HEK293 (cell line): ENCODE data around the gene SIAE.

Source experiments
- CTCF ChIA-PET: fragments of 350-600 bp; formaldehyde crosslinking; extraction: SDS; loops from one replicate; lab custom pipeline; 2021; ENCODE audit warnings: antibody characterized with exemption; lab: Yijun Ruan, JAX
- POLR2A ChIA-PET: fragments of 300-600 bp; formaldehyde crosslinking; extraction: SDS; loops from one replicate; lab custom pipeline; 2020; ENCODE audit warnings: antibody characterized with exemption, inconsistent platforms; lab: Yijun Ruan, JAX
- H3K27ac ChIP-seq: fragments of 200-500 bp; sonication (Bioruptor generic); 2 replicates; pipeline ENCODE4 v1.5.1; 2014; ENCODE audit warnings: low read depth, low read length, control low read depth, inconsistent platforms; ENCODE audit errors: extremely low read depth
- H3K36me3 ChIP-seq, 2 experiments: fragments of 200-500 bp in 1 of 2; sonication (Bioruptor generic) in 1 of 2; 1 replicate in 1 of 2; 2 replicates in 1 of 2; pipeline ENCODE4 v1.5.1; 2014 to 2017; ENCODE audit warnings: inconsistent platforms in 2 of 2, low read length in 2 of 2; ENCODE audit not compliant: control insufficient read depth in 2 of 2, insufficient read depth in 1 of 2
- H3K4me1 ChIP-seq: fragments of 200-500 bp; sonication (Bioruptor generic); 2 replicates; pipeline ENCODE4 v1.5.1; 2014; ENCODE audit warnings: mild to moderate bottlenecking, low read length, inconsistent platforms; ENCODE audit not compliant: control insufficient read depth, insufficient read depth
- H3K4me3 ChIP-seq: 2 replicates; pipeline ENCODE4 v1.5.1; 2011; ENCODE audit warnings: low read depth, mild to moderate bottlenecking, control low read depth, low read length, moderate library complexity
- H3K9me3 ChIP-seq: fragments of 200-500 bp; sonication (Bioruptor generic); 2 replicates; pipeline ENCODE4 v1.5.1; 2014; ENCODE audit warnings: low read depth, low read length, inconsistent platforms; ENCODE audit not compliant: control insufficient read depth, insufficient read depth
- HIC1 ChIP-seq: fragments of 450-650 bp; formaldehyde crosslinking; IDR thresholded peaks from 2 replicates; pipeline ENCODE4 v1.5.1; 2016; ENCODE audit warnings: missing biosample characterization, missing genetic modification characterization
- KLF9 ChIP-seq: fragments of 450-650 bp; formaldehyde crosslinking; IDR thresholded peaks from 2 replicates; pipeline ENCODE4 v1.5.1; 2016; ENCODE audit warnings: missing biosample characterization, missing genetic modification characterization, low read depth
- PRDM6 ChIP-seq: fragments of 450-650 bp; formaldehyde crosslinking; IDR thresholded peaks from 2 replicates; pipeline ENCODE4 v1.5.1; 2017; ENCODE audit warnings: missing biosample characterization, missing genetic modification characterization
- ZNF133 ChIP-seq: fragments of 450-650 bp; formaldehyde crosslinking; IDR thresholded peaks from 2 replicates; pipeline ENCODE4 v1.5.1; 2016; ENCODE audit warnings: missing biosample characterization, missing genetic modification characterization
- ZNF174 ChIP-seq: fragments of 450-650 bp; formaldehyde crosslinking; IDR thresholded peaks from 2 replicates; pipeline ENCODE4 v1.5.0; 2017; ENCODE audit warnings: missing biosample characterization, mild to moderate bottlenecking, missing genetic modification characterization
- ZNF184 ChIP-seq: fragments of 450-650 bp; IDR thresholded peaks from 2 replicates; pipeline ENCODE4 v1.5.1; 2018; ENCODE audit warnings: missing biosample characterization, mild to moderate bottlenecking, missing genetic modification characterization
- ZNF23 ChIP-seq: fragments of 450-650 bp; formaldehyde crosslinking; IDR thresholded peaks from 2 replicates; pipeline ENCODE4 v1.5.1; 2016; ENCODE audit warnings: missing biosample characterization, missing genetic modification characterization, borderline replicate concordance
- ZNF350 ChIP-seq: fragments of 450-650 bp; formaldehyde crosslinking; IDR thresholded peaks from 2 replicates; pipeline ENCODE4 v1.5.0; 2017; ENCODE audit warnings: missing biosample characterization, mild to moderate bottlenecking, missing genetic modification characterization
- ZNF391 ChIP-seq: fragments of 450-650 bp; formaldehyde crosslinking; IDR thresholded peaks from 2 replicates; pipeline ENCODE4 v1.5.1; 2016; ENCODE audit warnings: low read depth, missing biosample characterization, missing genetic modification characterization, borderline replicate concordance
- ZNF529 ChIP-seq: fragments of 450-650 bp; formaldehyde crosslinking; IDR thresholded peaks from 2 replicates; pipeline ENCODE4 v1.5.1; 2017; ENCODE audit warnings: missing genetic modification characterization, missing biosample characterization; ENCODE audit not compliant: insufficient replicate concordance
- ZNF610 ChIP-seq: fragments of 450-650 bp; formaldehyde crosslinking; IDR thresholded peaks from 2 replicates; pipeline ENCODE4 v1.5.1; 2016; ENCODE audit warnings: missing biosample characterization, missing genetic modification characterization, borderline replicate concordance
- ZNF776 ChIP-seq: fragments of 450-650 bp; formaldehyde crosslinking; IDR thresholded peaks from 2 replicates; pipeline ENCODE4 v1.5.0; 2017; ENCODE audit warnings: missing biosample characterization, missing genetic modification characterization, borderline replicate concordance
- TF ChIP-seq, protein P1 (sequence below): fragments of 450-650 bp; formaldehyde crosslinking; IDR thresholded peaks from 2 replicates; pipeline ENCODE4 v1.5.1; 2016; ENCODE audit warnings: missing biosample characterization, missing genetic modification characterization
- TF ChIP-seq, protein P2 (sequence below): fragments of 450-650 bp; formaldehyde crosslinking; IDR thresholded peaks from 2 replicates; pipeline ENCODE4 v1.5.1; 2017; ENCODE audit warnings: missing biosample characterization, missing genetic modification characterization
- TF ChIP-seq, protein P3 (sequence below): fragments of 450-650 bp; formaldehyde crosslinking; IDR thresholded peaks from 2 replicates; pipeline ENCODE4 v1.5.1; 2016; ENCODE audit warnings: missing biosample characterization, missing genetic modification characterization, borderline replicate concordance
- TF ChIP-seq, protein P4 (sequence below): fragments of 450-650 bp; formaldehyde crosslinking; IDR thresholded peaks from 2 replicates; pipeline ENCODE4 v1.5.1; 2016; ENCODE audit warnings: missing biosample characterization, missing genetic modification characterization

Gene SIAE

GRCh38 chr11:124597626-124598025 is 75.9 kb downstream of the SIAE start:
- ChIA-PET POLR2A (no interaction called here), CTCF (interaction anchor here (0.6 to 1.1 kb wide), 2 partner anchors 12 to 46 kb away, joined by 3 to 5 read pairs; no protein-coding TSS in a partner anchor)
- H3K4me3 ChIP-seq, result no peak overlapping the region
- no peaks in the 10 kb centered on the region for H3K4me1 ChIP-seq
- no peaks in the 10 kb centered on the region for H3K36me3 ChIP-seq
- no peak overlapping the region for H3K27ac ChIP-seq
- TF ChIP-seq, protein P1, sequence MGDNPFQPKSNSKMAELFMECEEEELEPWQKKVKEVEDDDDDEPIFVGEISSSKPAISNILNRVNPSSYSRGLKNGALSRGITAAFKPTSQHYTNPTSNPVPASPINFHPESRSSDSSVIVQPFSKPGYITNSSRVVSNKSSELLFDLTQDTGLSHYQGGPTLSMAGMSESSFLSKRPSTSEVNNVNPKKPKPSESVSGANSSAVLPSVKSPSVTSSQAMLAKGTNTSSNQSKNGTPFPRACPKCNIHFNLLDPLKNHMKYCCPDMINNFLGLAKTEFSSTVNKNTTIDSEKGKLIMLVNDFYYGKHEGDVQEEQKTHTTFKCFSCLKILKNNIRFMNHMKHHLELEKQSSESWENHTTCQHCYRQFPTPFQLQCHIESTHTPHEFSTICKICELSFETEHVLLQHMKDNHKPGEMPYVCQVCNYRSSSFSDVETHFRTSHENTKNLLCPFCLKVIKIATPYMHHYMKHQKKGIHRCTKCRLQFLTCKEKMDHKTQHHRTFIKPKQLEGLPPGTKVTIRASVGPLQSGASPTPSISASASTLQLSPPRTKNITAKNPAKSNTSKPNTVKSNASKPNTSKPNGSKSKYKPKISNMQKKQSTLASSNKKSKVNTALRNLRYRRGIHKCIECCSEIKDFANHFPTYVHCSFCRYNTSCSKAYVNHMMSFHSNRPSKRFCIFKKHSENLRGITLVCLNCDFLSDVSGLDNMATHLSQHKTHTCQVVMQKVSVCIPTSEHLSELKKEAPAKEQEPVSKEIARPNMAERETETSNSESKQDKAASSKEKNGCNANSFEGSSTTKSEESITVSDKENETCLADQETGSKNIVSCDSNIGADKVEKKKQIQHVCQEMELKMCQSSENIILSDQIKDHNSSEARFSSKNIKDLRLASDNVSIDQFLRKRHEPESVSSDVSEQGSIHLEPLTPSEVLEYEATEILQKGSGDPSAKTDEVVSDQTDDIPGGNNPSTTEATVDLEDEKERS (tag by site-specific recombination), result no peak
- TF ChIP-seq PRDM6 (tag by site-specific recombination) (no peak), ZNF391 (no peak), ZNF174 (tag by site-specific recombination) (no peak), ZNF23 (tag by site-specific recombination) (no peak)
- TF ChIP-seq, all 188 proteins: peak for 0
- no peaks in the 10 kb centered on the region for H3K9me3 ChIP-seq

GRCh38 chr11:124595302-124595701 is 78.2 kb downstream of the SIAE start:
- Histone ChIP-seq H3K4me3 (no peak overlapping the region), H3K36me3 (no peaks in the 10 kb centered on the region), H3K9me3 (no peaks in the 10 kb centered on the region), H3K4me1 (no peaks in the 10 kb centered on the region), H3K27ac (no peak overlapping the region)
- ChIA-PET CTCF (interaction anchor here (1.6 kb wide), 1 partner anchor 180 kb away, joined by 4 read pairs; no protein-coding TSS in a partner anchor), POLR2A (no interaction called here)
- TF ChIP-seq, protein P2, sequence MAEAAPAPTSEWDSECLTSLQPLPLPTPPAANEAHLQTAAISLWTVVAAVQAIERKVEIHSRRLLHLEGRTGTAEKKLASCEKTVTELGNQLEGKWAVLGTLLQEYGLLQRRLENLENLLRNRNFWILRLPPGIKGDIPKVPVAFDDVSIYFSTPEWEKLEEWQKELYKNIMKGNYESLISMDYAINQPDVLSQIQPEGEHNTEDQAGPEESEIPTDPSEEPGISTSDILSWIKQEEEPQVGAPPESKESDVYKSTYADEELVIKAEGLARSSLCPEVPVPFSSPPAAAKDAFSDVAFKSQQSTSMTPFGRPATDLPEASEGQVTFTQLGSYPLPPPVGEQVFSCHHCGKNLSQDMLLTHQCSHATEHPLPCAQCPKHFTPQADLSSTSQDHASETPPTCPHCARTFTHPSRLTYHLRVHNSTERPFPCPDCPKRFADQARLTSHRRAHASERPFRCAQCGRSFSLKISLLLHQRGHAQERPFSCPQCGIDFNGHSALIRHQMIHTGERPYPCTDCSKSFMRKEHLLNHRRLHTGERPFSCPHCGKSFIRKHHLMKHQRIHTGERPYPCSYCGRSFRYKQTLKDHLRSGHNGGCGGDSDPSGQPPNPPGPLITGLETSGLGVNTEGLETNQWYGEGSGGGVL (tag by site-specific recombination), result no peak
- TF ChIP-seq, protein P3, sequence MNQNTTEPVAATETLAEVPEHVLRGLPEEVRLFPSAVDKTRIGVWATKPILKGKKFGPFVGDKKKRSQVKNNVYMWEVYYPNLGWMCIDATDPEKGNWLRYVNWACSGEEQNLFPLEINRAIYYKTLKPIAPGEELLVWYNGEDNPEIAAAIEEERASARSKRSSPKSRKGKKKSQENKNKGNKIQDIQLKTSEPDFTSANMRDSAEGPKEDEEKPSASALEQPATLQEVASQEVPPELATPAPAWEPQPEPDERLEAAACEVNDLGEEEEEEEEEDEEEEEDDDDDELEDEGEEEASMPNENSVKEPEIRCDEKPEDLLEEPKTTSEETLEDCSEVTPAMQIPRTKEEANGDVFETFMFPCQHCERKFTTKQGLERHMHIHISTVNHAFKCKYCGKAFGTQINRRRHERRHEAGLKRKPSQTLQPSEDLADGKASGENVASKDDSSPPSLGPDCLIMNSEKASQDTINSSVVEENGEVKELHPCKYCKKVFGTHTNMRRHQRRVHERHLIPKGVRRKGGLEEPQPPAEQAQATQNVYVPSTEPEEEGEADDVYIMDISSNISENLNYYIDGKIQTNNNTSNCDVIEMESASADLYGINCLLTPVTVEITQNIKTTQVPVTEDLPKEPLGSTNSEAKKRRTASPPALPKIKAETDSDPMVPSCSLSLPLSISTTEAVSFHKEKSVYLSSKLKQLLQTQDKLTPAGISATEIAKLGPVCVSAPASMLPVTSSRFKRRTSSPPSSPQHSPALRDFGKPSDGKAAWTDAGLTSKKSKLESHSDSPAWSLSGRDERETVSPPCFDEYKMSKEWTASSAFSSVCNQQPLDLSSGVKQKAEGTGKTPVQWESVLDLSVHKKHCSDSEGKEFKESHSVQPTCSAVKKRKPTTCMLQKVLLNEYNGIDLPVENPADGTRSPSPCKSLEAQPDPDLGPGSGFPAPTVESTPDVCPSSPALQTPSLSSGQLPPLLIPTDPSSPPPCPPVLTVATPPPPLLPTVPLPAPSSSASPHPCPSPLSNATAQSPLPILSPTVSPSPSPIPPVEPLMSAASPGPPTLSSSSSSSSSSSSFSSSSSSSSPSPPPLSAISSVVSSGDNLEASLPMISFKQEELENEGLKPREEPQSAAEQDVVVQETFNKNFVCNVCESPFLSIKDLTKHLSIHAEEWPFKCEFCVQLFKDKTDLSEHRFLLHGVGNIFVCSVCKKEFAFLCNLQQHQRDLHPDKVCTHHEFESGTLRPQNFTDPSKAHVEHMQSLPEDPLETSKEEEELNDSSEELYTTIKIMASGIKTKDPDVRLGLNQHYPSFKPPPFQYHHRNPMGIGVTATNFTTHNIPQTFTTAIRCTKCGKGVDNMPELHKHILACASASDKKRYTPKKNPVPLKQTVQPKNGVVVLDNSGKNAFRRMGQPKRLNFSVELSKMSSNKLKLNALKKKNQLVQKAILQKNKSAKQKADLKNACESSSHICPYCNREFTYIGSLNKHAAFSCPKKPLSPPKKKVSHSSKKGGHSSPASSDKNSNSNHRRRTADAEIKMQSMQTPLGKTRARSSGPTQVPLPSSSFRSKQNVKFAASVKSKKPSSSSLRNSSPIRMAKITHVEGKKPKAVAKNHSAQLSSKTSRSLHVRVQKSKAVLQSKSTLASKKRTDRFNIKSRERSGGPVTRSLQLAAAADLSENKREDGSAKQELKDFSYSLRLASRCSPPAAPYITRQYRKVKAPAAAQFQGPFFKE, result no peak
- TF ChIP-seq ZNF184 (no peak), KLF9 (tag by site-specific recombination) (no peak), ZNF529 (no peak), ZNF133 (tag by site-specific recombination) (no peak), HIC1 (tag by site-specific recombination) (no peak), ZNF610 (tag by site-specific recombination) (no peak), ZNF776 (tag by site-specific recombination) (no peak), ZNF350 (tag by site-specific recombination) (no peak)
- TF ChIP-seq, protein P4, sequence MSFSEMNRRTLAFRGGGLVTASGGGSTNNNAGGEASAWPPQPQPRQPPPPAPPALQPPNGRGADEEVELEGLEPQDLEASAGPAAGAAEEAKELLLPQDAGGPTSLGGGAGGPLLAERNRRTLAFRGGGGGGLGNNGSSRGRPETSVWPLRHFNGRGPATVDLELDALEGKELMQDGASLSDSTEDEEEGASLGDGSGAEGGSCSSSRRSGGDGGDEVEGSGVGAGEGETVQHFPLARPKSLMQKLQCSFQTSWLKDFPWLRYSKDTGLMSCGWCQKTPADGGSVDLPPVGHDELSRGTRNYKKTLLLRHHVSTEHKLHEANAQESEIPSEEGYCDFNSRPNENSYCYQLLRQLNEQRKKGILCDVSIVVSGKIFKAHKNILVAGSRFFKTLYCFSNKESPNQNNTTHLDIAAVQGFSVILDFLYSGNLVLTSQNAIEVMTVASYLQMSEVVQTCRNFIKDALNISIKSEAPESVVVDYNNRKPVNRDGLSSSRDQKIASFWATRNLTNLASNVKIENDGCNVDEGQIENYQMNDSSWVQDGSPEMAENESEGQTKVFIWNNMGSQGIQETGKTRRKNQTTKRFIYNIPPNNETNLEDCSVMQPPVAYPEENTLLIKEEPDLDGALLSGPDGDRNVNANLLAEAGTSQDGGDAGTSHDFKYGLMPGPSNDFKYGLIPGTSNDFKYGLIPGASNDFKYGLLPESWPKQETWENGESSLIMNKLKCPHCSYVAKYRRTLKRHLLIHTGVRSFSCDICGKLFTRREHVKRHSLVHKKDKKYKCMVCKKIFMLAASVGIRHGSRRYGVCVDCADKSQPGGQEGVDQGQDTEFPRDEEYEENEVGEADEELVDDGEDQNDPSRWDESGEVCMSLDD (tag by site-specific recombination), result no peak
